Tongue (tissue), 3 donors: ENCODE results near the gene PFN1. TPM values are rescaled to one million over a fixed set of nuclear protein-coding genes. Genes with fewer than 3 reads are reported as not detected.

ENCODE experiments used
- DNase-seq: peaks from one replicate; pipeline ENCODE4 v3.0.0-alpha.2; 2015
- small RNA-seq: library from RNA; depleted of rRNA; stranded (forward); fragments of <200 nt; gene quantifications from one replicate; pipeline ENCODE3, GENCODE V24; 2014; ENCODE audit warnings: low replicate concordance
- total RNA-seq: library from RNA; depleted of rRNA; stranded (reverse); fragments of >200 nt; gene quantifications from one replicate; pipeline ENCODE4 v1.2.3, GENCODE V29; 2014

Gene PFN1
- total RNA-seq, 1 donor from 2014 or later: 168 TPM

DNA sequence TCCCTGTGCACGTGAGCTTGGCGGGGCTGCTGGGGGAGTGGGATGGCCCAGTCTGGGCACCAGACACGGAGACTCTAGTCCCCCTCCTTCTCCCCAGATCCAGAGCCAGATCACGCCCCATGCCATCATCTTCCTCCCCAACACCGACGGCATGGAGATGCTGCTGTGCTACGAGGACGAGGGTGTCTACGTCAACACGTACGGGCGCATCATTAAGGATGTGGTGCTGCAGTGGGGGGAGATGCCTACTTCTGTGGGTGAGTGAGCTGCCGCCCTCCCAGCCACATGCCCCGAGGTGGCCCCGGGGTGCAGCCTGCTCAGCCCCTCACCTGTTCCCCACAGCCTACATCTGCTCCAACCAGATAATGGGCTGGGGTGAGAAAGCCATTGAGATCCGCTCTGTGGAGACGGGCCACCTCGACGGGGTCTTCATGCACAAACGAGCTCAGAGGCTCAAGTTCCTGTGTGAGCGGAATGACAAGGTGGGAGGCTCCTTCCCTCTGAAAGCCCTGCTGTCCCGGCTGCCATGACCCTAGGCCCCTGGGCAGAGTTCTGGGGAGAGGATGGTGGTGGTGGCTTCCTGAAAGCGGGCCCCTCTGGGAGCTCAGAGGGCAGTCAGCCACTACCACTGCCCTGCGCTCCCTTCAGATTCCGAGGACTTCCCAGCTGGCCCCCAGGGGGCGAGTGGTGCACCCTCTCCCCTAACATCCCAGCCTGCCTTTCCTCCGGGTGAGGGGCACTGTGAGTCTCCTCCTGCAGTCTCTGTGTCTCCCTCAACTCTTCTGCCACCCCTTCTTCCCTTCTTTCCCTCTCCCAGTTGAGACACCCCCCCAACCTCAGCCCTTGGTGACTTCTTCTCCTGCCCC, 51.8 kb downstream of the PFN1 start:
- DNase-seq: no peak

DNA sequence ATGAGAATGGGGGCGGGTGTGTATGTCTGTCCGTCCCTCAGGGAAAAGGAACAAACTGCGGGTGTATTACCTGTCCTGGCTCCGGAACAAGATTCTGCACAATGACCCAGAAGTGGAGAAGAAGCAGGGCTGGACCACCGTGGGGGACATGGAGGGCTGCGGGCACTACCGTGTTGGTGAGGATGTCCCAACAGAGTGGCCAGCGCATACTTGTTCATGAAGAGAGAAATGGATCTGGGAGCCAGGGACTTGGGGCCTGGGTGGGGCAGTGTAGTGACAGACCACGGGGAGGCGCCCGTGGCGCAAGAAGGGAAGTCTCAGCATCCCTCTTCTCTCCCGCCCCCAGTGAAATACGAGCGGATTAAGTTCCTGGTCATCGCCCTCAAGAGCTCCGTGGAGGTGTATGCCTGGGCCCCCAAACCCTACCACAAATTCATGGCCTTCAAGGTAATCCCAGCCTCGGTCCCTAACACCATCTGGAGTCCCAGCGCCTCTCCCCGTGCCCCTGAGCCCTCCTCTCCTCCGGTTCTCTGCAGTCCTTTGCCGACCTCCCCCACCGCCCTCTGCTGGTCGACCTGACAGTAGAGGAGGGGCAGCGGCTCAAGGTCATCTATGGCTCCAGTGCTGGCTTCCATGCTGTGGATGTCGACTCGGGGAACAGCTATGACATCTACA, 52.5 kb downstream of the PFN1 start:
- no peak for DNase-seq

Small RNAs within 50 kb of the gene (small RNA-seq; reads per million reads assigned to genes)
- gene MIR6864 (0.06 reads per million), gene MIR6865 (not detected)

Other genes starting within 250 kb of the PFN1 start
- gene PELP1, start 244.4 kb downstream of the PFN1 start, total RNA-seq: 43.6 TPM
- 14.6 TPM for gene ARRB2, start 237.9 kb downstream of the PFN1 start, total RNA-seq
- gene MED11, start 217.1 kb downstream of the PFN1 start, total RNA-seq: 14.9 TPM
- gene ZMYND15, start 208.7 kb downstream of the PFN1 start, total RNA-seq: not detected
- gene CXCL16, start 208.6 kb downstream of the PFN1 start, total RNA-seq: 4.8 TPM
- gene TM4SF5, start 176.6 kb downstream of the PFN1 start, total RNA-seq: not detected
- 13.1 TPM for gene VMO1, start 162.2 kb downstream of the PFN1 start, total RNA-seq
- gene GLTPD2, start 159.6 kb downstream of the PFN1 start, total RNA-seq: not detected
- 79.1 TPM for gene PSMB6, start 152.4 kb downstream of the PFN1 start, total RNA-seq
- 16.1 TPM for gene PLD2, start 141.4 kb downstream of the PFN1 start, total RNA-seq
- gene MINK1, start 115.2 kb downstream of the PFN1 start, total RNA-seq: 51.4 TPM
- gene C17orf107, start 49.0 kb downstream of the PFN1 start, total RNA-seq: 5.1 TPM
- 3.8 TPM for gene CHRNE, start 45.4 kb downstream of the PFN1 start, total RNA-seq
- not detected for gene GP1BA, start 16.3 kb downstream of the PFN1 start, total RNA-seq
- gene SLC25A11, start 8.5 kb downstream of the PFN1 start, total RNA-seq: 94.6 TPM
- 20.3 TPM for gene RNF167, start 8.3 kb downstream of the PFN1 start, total RNA-seq
- 4,089 TPM for gene ENO3, start 2.6 kb upstream of the PFN1 start, total RNA-seq
- gene SPAG7, start 19.3 kb upstream of the PFN1 start, total RNA-seq: 68.2 TPM
- gene CAMTA2, start 39.1 kb upstream of the PFN1 start, total RNA-seq: 8.0 TPM
- gene INCA1, start 49.0 kb upstream of the PFN1 start, total RNA-seq: 0.62 TPM
- 97.3 TPM for gene KIF1C, start 49.4 kb upstream of the PFN1 start, total RNA-seq
- gene SLC52A1, start 86.9 kb upstream of the PFN1 start, total RNA-seq: not detected
- 9.5 TPM for gene ZFP3, start 129.9 kb upstream of the PFN1 start, total RNA-seq
- 8.4 TPM for gene ZNF232, start 163.3 kb upstream of the PFN1 start, total RNA-seq
- 0.92 TPM for gene USP6, start 167.5 kb upstream of the PFN1 start, total RNA-seq
- 27.7 TPM for gene ZNF594, start 243.3 kb upstream of the PFN1 start, total RNA-seq